ENCODE measurements around the gene MAP2K5.

DNA sequence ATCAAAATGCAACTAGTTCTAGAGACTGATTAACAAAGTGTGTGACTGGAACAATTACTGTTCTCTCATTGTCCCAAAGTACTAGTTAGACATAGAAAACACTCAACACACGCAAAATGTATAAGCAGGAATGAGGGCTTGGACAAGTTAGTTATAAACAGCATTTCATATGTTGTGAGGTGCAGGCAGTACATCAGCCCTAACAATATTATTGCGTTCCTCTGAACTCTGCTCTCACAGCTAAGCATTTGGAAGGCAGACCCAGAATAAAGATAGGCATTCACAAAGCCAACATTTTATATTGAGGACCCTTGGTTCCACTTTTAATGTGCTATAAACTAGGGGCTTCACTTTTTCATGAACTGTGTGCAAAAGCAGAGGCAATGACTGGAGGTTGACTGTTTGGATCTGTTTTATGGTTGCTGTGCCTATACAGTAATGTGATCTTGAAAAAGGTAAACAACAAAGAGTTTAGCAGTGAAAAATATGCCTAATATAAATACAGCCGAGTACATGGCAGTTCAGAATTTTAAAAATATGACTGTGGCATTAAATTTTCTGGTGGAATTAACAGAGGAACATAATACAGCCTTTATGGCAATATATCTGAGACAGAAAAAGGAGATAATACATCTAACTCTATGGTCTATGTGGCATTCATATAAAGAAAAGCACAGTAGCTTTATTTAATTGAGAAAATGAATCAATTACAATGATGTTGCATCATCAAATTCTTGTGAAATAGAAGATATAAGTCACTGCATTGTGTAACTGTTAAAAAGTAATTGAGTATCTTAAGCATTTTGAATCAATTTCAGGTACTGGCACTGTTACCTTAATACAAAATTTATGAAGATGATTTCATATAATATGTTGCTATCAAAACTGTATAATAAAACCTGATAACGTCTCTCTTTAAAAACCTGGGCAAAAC is 202.8 kb downstream of the MAP2K5 start:
- TF ChIP-seq, protein P1, sequence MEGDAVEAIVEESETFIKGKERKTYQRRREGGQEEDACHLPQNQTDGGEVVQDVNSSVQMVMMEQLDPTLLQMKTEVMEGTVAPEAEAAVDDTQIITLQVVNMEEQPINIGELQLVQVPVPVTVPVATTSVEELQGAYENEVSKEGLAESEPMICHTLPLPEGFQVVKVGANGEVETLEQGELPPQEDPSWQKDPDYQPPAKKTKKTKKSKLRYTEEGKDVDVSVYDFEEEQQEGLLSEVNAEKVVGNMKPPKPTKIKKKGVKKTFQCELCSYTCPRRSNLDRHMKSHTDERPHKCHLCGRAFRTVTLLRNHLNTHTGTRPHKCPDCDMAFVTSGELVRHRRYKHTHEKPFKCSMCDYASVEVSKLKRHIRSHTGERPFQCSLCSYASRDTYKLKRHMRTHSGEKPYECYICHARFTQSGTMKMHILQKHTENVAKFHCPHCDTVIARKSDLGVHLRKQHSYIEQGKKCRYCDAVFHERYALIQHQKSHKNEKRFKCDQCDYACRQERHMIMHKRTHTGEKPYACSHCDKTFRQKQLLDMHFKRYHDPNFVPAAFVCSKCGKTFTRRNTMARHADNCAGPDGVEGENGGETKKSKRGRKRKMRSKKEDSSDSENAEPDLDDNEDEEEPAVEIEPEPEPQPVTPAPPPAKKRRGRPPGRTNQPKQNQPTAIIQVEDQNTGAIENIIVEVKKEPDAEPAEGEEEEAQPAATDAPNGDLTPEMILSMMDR (IDR thresholded peaks at IDR 0.05) = no peak
- TF ChIP-seq POLR2A (IDR thresholded peaks at IDR 0.05) = no peak

All from tibial nerve (tissue), 3 donors.